MM.1S (cell line): ENCODE data around the gene SORL1-AS1.

Source experiments
- CTCF ChIP-seq: fragments of 300-600 bp; sonication (generic); IDR thresholded peaks from 2 replicates; pipeline ENCODE4 v1.5.1; 2016; ENCODE audit warnings: antibody characterized with exemption, low read length, mixed read lengths
- EZH2 ChIP-seq: fragments of 300-600 bp; sonication (generic); optimal IDR thresholded peaks from 2 replicates; pipeline ENCODE3; 2017; ENCODE audit warnings: low read depth, mild to moderate bottlenecking, antibody characterized with exemption, low read length, mixed read lengths

- TF ChIP-seq CTCF (no peak), EZH2 (no peak)
Measured at GRCh38 chr11:121488641-121489040, 35.9 kb upstream of the SORL1-AS1 start.
